Keratinocyte (primary cell): ENCODE measurements around the gene RPS19BP1. TPM values are rescaled to one million over a fixed set of nuclear protein-coding genes. Genes with fewer than 3 reads are reported as not detected.

Source experiments
- DNase-seq: peaks from one replicate; pipeline ENCODE4 v3.0.0-alpha.2; 2011; ENCODE audit warnings: low read depth, missing footprints, low spot score
- FAIRE-seq: peaks from 2 replicates; lab custom pipeline; 2011; peaks lifted over from hg19 to GRCh38; lab: Jason Lieb, UNC
- H2AFZ ChIP-seq: 2 replicates; pipeline ENCODE4 v1.6.0; 2012; ENCODE audit warnings: low read length, control low read depth, inconsistent platforms; ENCODE audit not compliant: control insufficient read depth
- H3K27ac ChIP-seq: 2 replicates; pipeline ENCODE4 v1.5.1; 2011; ENCODE audit warnings: low read length; ENCODE audit not compliant: control insufficient read depth, insufficient read depth
- H3K27me3 ChIP-seq: 3 replicates; pipeline ENCODE4 v1.6.0; 2011; ENCODE audit warnings: low read length; ENCODE audit not compliant: control insufficient read depth, insufficient read depth; ENCODE audit errors: extremely low read depth
- H3K36me3 ChIP-seq, 2 experiments: 2 replicates in 1 of 2; 3 replicates in 1 of 2; pipeline ENCODE4 v1.5.1; 2011; ENCODE audit warnings: low read length in 2 of 2, mild to moderate bottlenecking in 1 of 2; ENCODE audit not compliant: control insufficient read depth in 2 of 2, insufficient read depth in 2 of 2; ENCODE audit errors: extremely low read depth in 1 of 2
- H3K4me1 ChIP-seq: 3 replicates; pipeline ENCODE4 v1.5.1; 2011; ENCODE audit warnings: low read length; ENCODE audit not compliant: control insufficient read depth, insufficient read depth; ENCODE audit errors: extremely low read depth
- H3K4me2 ChIP-seq: 3 replicates; pipeline ENCODE4 v1.6.0; 2011; ENCODE audit warnings: low read depth, low read length; ENCODE audit not compliant: control insufficient read depth, insufficient read depth; ENCODE audit errors: extremely low read depth
- H3K4me3 ChIP-seq, 3 experiments: fragments of 200-600 bp in 1 of 3; sonication (generic) in 1 of 3; 2 replicates in 2 of 3; 3 replicates in 1 of 3; pipeline ENCODE4 v1.5.1; 2011 to 2016; ENCODE audit warnings: low read length in 3 of 3, mild to moderate bottlenecking in 3 of 3, control low read depth in 2 of 3, inconsistent platforms in 1 of 3, low read depth in 1 of 3, mixed read lengths in 1 of 3, mixed run types in 1 of 3, moderate library complexity in 1 of 3; ENCODE audit not compliant: control insufficient read depth in 2 of 3, insufficient read depth in 2 of 3; ENCODE audit errors: extremely low read depth in 1 of 3
- H3K79me2 ChIP-seq: 2 replicates; pipeline ENCODE4 v1.6.0; 2012; ENCODE audit warnings: low read length; ENCODE audit not compliant: control insufficient read depth, insufficient read depth
- H3K9ac ChIP-seq: 3 replicates; pipeline ENCODE4 v1.6.0; 2011; ENCODE audit warnings: low read length; ENCODE audit not compliant: control insufficient read depth, insufficient read depth; ENCODE audit errors: extremely low read depth
- H3K9me1 ChIP-seq: 3 replicates; pipeline ENCODE4 v1.6.0; 2011; ENCODE audit warnings: low read length; ENCODE audit not compliant: control insufficient read depth, insufficient read depth; ENCODE audit errors: extremely low read depth
- H3K9me3 ChIP-seq: 2 replicates; pipeline ENCODE4 v1.5.1; 2012; ENCODE audit warnings: low read depth, low read length; ENCODE audit not compliant: control insufficient read depth
- H4K20me1 ChIP-seq: 3 replicates; pipeline ENCODE4 v1.6.0; 2011; ENCODE audit warnings: low read length; ENCODE audit not compliant: control insufficient read depth, insufficient read depth; ENCODE audit errors: extremely low read depth
- CTCF ChIP-seq, 3 experiments: IDR thresholded peaks in 1 of 3; conservative IDR thresholded peaks in 1 of 3; optimal IDR thresholded peaks in 1 of 3; 2 replicates in 2 of 3; 3 replicates in 1 of 3; pipeline versions ENCODE3 to v1.5.1; 2011; ENCODE audit warnings: low read length in 3 of 3, mild to moderate bottlenecking in 3 of 3, moderate library complexity in 2 of 3, control low read depth in 1 of 3, inconsistent platforms in 1 of 3; ENCODE audit not compliant: insufficient read depth in 2 of 3; ENCODE audit errors: extremely low read depth in 1 of 3
- EZH2 ChIP-seq: IDR thresholded peaks from one replicate; pipeline ENCODE4 v1.6.1; 2012; ENCODE audit warnings: inconsistent platforms, mild to moderate bottlenecking, low read length, moderate library complexity
- dilution Hi-C: fragments of 300-500 bp; cut with MboI; formaldehyde crosslinking; loops from one replicate; pipeline ENCODE4 v1.7.0; 2020; ENCODE audit warnings: low sequenced_read_pairs; ENCODE audit not compliant: extremely low pct_ligation_motif_present
- polyA plus RNA-seq, 5 experiments: library from polyadenylated mRNA; depleted of rRNA in 3 of 5; stranded (reverse) in 3 of 5; stranded (forward) in 1 of 5; unstranded in 1 of 5; fragments of >200 nt; gene quantifications; 1 replicate in 1 of 5; 2 replicates in 3 of 5; 3 replicates in 1 of 5; pipeline versions ENCODE4 v1.2.1 to v1.2.3, GENCODE V29; 2011 to 2012; ENCODE audit warnings: missing spikeins in 2 of 5, low read depth in 1 of 5, low replicate concordance in 1 of 5

Gene RPS19BP1
- polyA plus RNA-seq, 1 donor (not counting 4 experiments of a cell fraction or from before 2014, with no cell fraction given) = 67.3 TPM

- no peak overlapping the region for H3K9ac ChIP-seq
- H3K4me3 ChIP-seq = no peak overlapping the region
- no peak for DNase-seq
- H3K4me2 ChIP-seq = no peak overlapping the region
- no peaks in the 10 kb centered on the region for H3K79me2 ChIP-seq
- no peaks in the 10 kb centered on the region for H3K9me3 ChIP-seq
- H3K27ac ChIP-seq = no peak overlapping the region
- TF ChIP-seq CTCF (optimal IDR thresholded peaks at IDR 0.05 in 1 of 3, IDR thresholded peaks at IDR 0.05 in 1 of 3, conservative IDR thresholded peaks at IDR 0.05 in 1 of 3; ENCODE audit: extremely low read depth in 1 of 3, insufficient read depth in 2 of 3, low read length in 3 of 3) = no peak
- TF ChIP-seq EZH2 = no peak
- dilution Hi-C loops = no loop called here
- H3K4me1 ChIP-seq = no peaks in the 10 kb centered on the region
- H3K27me3 ChIP-seq = no peaks in the 10 kb centered on the region
- no peaks in the 10 kb centered on the region for H3K36me3 ChIP-seq
- H4K20me1 ChIP-seq = no peaks in the 10 kb centered on the region
- H2AFZ ChIP-seq = no peak overlapping the region
- no peak for FAIRE-seq
- no peaks in the 10 kb centered on the region for H3K9me1 ChIP-seq
Measured at GRCh38 chr22:39493759-39494158, 38.8 kb downstream of the RPS19BP1 start.

DNA sequence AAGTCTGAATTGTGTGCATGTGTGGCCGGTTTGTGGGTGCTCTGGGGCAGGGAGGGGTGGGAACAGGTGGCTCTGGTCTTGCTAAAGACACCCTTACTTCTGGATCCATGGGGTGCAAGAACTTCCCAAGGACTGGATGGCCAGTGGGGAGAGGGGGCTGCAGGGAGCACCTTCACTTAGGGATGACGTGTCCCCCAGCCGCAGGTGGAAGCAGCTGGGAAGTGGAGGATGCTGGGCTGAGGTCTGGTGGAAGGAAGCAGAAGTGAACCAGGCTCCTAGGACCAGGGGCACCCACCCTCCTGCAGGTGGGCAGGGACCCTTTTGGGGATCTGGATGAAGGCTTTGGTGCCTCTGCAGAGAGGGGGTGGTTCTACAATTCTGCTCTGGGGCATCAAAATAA, 40.4 kb downstream of the RPS19BP1 start:
- FAIRE-seq (no peak), DNase-seq (no peak)
- Histone ChIP-seq H3K27me3 (no peaks in the 10 kb centered on the region), H3K36me3 (no peaks in the 10 kb centered on the region), H4K20me1 (no peaks in the 10 kb centered on the region), H3K9me1 (no peaks in the 10 kb centered on the region), H3K4me3 (no peak overlapping the region), H3K4me2 (no peak overlapping the region), H3K9ac (no peak overlapping the region), H3K9me3 (no peaks in the 10 kb centered on the region), H3K27ac (no peak overlapping the region), H3K79me2 (no peaks in the 10 kb centered on the region), H3K4me1 (no peaks in the 10 kb centered on the region), H2AFZ (no peak overlapping the region)
- dilution Hi-C loops = no loop called here
- TF ChIP-seq CTCF (optimal IDR thresholded peaks at IDR 0.05 in 1 of 3, IDR thresholded peaks at IDR 0.05 in 1 of 3, conservative IDR thresholded peaks at IDR 0.05 in 1 of 3; ENCODE audit: extremely low read depth in 1 of 3, insufficient read depth in 2 of 3, low read length in 3 of 3) (no peak), EZH2 (no peak)
